Neural crest cell (in vitro differentiated cells): ENCODE measurements around the gene ZBTB48. TPM values are rescaled to one million over a fixed set of nuclear protein-coding genes. Genes with fewer than 3 reads are reported as not detected.

Source experiments
- DNase-seq: peaks from one replicate; pipeline ENCODE4 v3.0.0; 2021; ENCODE audit warnings: low read depth, mixed read lengths, low spot score
- H3K27ac Mint-ChIP-seq: one replicate; pipeline ENCODE4 v1.8.0; 2021; ENCODE audit warnings: mild to moderate bottlenecking, mixed read lengths; ENCODE audit not compliant: unreplicated experiment
- H3K27me3 Mint-ChIP-seq: 2 replicates; pipeline ENCODE4 v1.8.0; 2021; ENCODE audit warnings: low read depth, mild to moderate bottlenecking, mixed read lengths
- H3K36me3 Mint-ChIP-seq: 2 replicates; pipeline ENCODE4 v1.8.0; 2021; ENCODE audit warnings: low read depth, mild to moderate bottlenecking, mixed read lengths
- H3K4me1 Mint-ChIP-seq: 2 replicates; pipeline ENCODE4 v1.8.0; 2021; ENCODE audit warnings: mixed read lengths
- H3K4me3 Mint-ChIP-seq: one replicate; pipeline ENCODE4 v1.8.0; 2021; ENCODE audit warnings: mild to moderate bottlenecking, mixed read lengths
- H3K9me3 Mint-ChIP-seq: 2 replicates; pipeline ENCODE4 v1.8.0; 2021; ENCODE audit warnings: mixed read lengths
- total RNA-seq: library from RNA; stranded (reverse); gene quantifications from 2 replicates; pipeline ENCODE4 v1.2.1, GENCODE V29; 2021
- TF ChIP-seq, protein P1 (sequence below): fragments of 200-600 bp; sonication (generic); conservative IDR thresholded peaks from 2 replicates; pipeline ENCODE4 v1.5.0; 2021; ENCODE audit warnings: antibody characterized with exemption, mild to moderate bottlenecking

Gene ZBTB48
- total RNA-seq, 1 donor from 2014 or later, result 41.0 TPM

GRCh38 chr1:6560267-6560666, 19.5 kb upstream of the ZBTB48 start:
- Mint-ChIP-seq H3K36me3 (no peaks in the 10 kb centered on the region), H3K4me1 (no peaks in the 10 kb centered on the region), H3K27ac (no peak overlapping the region), H3K4me3 (no peak overlapping the region), H3K27me3 (peaks cover 13% of the 10 kb centered on the region), H3K9me3 (peaks cover 4% of the 10 kb centered on the region)
- TF ChIP-seq, protein P1, sequence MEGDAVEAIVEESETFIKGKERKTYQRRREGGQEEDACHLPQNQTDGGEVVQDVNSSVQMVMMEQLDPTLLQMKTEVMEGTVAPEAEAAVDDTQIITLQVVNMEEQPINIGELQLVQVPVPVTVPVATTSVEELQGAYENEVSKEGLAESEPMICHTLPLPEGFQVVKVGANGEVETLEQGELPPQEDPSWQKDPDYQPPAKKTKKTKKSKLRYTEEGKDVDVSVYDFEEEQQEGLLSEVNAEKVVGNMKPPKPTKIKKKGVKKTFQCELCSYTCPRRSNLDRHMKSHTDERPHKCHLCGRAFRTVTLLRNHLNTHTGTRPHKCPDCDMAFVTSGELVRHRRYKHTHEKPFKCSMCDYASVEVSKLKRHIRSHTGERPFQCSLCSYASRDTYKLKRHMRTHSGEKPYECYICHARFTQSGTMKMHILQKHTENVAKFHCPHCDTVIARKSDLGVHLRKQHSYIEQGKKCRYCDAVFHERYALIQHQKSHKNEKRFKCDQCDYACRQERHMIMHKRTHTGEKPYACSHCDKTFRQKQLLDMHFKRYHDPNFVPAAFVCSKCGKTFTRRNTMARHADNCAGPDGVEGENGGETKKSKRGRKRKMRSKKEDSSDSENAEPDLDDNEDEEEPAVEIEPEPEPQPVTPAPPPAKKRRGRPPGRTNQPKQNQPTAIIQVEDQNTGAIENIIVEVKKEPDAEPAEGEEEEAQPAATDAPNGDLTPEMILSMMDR, result no peak
- DNase-seq, result no peak

DNA sequence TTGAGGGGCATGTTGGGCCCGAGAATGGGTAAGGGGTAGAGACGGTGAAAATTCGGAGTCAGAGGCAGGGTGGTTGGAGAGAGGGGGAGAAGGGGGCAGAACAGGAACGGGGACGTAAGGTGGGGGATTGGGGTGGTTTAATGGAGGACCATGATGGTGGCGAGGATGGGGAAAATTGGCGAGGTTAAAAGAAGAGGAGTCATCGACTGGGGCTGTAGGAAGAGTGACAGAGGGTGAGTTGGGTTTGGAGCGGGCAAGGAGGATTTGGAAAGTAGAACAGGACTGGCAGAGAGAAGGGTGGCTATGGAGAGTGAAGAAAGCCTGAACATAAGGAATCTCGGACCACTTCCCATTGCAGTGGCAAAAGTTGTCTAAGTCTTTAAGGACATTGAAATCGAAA, 10.8 kb upstream of the ZBTB48 start:
- peaks cover 5% of the 10 kb centered on the region for H3K4me1 Mint-ChIP-seq

GRCh38 chr1:6570100-6570499, 9.7 kb upstream of the ZBTB48 start:
- Mint-ChIP-seq H3K4me3 (no peak overlapping the region), H3K9me3 (peaks cover 2% of the 10 kb centered on the region), H3K27me3 (peaks cover 40% of the 10 kb centered on the region), H3K4me1 (peaks cover 5% of the 10 kb centered on the region), H3K36me3 (no peaks in the 10 kb centered on the region), H3K27ac (no peak overlapping the region)
- DNase-seq, result no peak
- TF ChIP-seq, protein P1, result no peak

More for the DNA sequence above, 10.8 kb upstream of the ZBTB48 start:
- no peaks in the 10 kb centered on the region for H3K36me3 Mint-ChIP-seq
- no peak for DNase-seq
- peaks cover 40% of the 10 kb centered on the region for H3K27me3 Mint-ChIP-seq
- peaks cover 2% of the 10 kb centered on the region for H3K9me3 Mint-ChIP-seq
- no peak overlapping the region for H3K27ac Mint-ChIP-seq
- TF ChIP-seq, protein P1, result no peak
- H3K4me3 Mint-ChIP-seq, result no peak overlapping the region

- Mint-ChIP-seq H3K27ac (no peak overlapping the region), H3K27me3 (peaks cover 40% of the 10 kb centered on the region), H3K4me1 (peaks cover 5% of the 10 kb centered on the region), H3K9me3 (peaks cover 2% of the 10 kb centered on the region), H3K36me3 (no peaks in the 10 kb centered on the region), H3K4me3 (no peak overlapping the region)
- no peak for DNase-seq
- TF ChIP-seq, protein P1, result no peak
These were observed 8.8 kb upstream of the ZBTB48 start for GRCh38 chr1:6570987-6571386.

GRCh38 chr1:6572653-6573383, 7.0 kb upstream of the ZBTB48 start:
- Mint-ChIP-seq H3K27ac (peak overlapping the region; percentile 93), H3K4me3 (no peak overlapping the region), H3K9me3 (peaks cover 2% of the 10 kb centered on the region), H3K4me1 (peaks cover 7% of the 10 kb centered on the region), H3K27me3 (peaks cover 38% of the 10 kb centered on the region), H3K36me3 (no peaks in the 10 kb centered on the region)
- DNase-seq, result no peak
- TF ChIP-seq, protein P1, result no peak
